Measurements from ENCODE around the gene BGN. TPM values are rescaled to one million over a fixed set of nuclear protein-coding genes. Genes with fewer than 3 reads are reported as not detected.

The BGN gene
- total and polyA plus RNA-seq, 10 of the 15 experiments (the other 5 are each of a cell fraction or from before 2014, with no cell fraction given): 0.06 to 0.18 (median 0.12) TPM; not detected in 7

GRCh38 chrX:153459986-153460385 is 34.8 kb upstream of the BGN start:
- Histone ChIP-seq H3K4me1 (ENCODE audit: control insufficient read depth, insufficient read depth, low read length) (no peaks in the 10 kb centered on the region), H4K20me1 (ENCODE audit: control insufficient read depth, insufficient read depth) (no peaks in the 10 kb centered on the region), H3K9ac (ENCODE audit: control insufficient read depth, insufficient read depth, low read length) (no peak overlapping the region), H3K9me3 (replicated peaks; ENCODE audit: control insufficient read depth, insufficient read depth, low read length) (no peaks in the 10 kb centered on the region), H3K4me3 (no peak overlapping the region), H3K36me3 (ENCODE audit: control insufficient read depth in 2 of 2, insufficient read depth in 2 of 2, low read length in 1 of 2) (peaks cover 0 to 2% of the 10 kb centered on the region in 2 experiments; a peak in 2 of 4 replicates), H3K79me2 (ENCODE audit: control insufficient read depth, insufficient read depth, low read length) (no peaks in the 10 kb centered on the region), H3K27me3 (replicated peaks in 1 of 2; ENCODE audit: control insufficient read depth in 2 of 2, insufficient read depth in 2 of 2, low read length in 1 of 2) (no peaks in the 10 kb centered on the region), H3K4me2 (ENCODE audit: control insufficient read depth, insufficient read depth) (no peak overlapping the region), H3K27ac (ENCODE audit: control insufficient read depth, insufficient read depth) (no peak overlapping the region), H2AFZ (ENCODE audit: control insufficient read depth, low read depth, low read length) (no peak overlapping the region)
- CTCF ChIA-PET: interaction anchor here (1.3 to 1.7 kb wide), 3 partner anchors 8 to 207 kb away, joined by 3 to 7 read pairs (median 4); no protein-coding TSS in a partner anchor
- RAD21 ChIA-PET (ENCODE audit: unreplicated experiment): no interaction called here
- intact Hi-C loops (cut with micrococcal nuclease; ENCODE audit: unreplicated experiment) (no loop called here), in situ Hi-C loops (cut with MboI) (no loop called here)
- DNase-seq (ENCODE audit: low read depth, low spot score): no peak
- SMC1A ChIA-PET (ENCODE audit: uncharacterized antibody, unreplicated experiment): no interaction called here
- FAIRE-seq: no peak
- POLR2A ChIA-PET: no interaction called here
- no TSS peak for BruUV-seq (replicated peaks)
- no peak for ATAC-seq
- TF ChIP-seq NR2F1 (conservative IDR thresholded peaks at IDR 0.05) (no peak), TCF3 (IDR thresholded peaks at IDR 0.05; ENCODE audit: borderline replicate concordance, insufficient read depth, low read depth, low read length) (no peak), NFYB (IDR thresholded peaks at IDR 0.05; ENCODE audit: insufficient read depth, low read depth, low read length) (no peak), BCL11A (IDR thresholded peaks at IDR 0.05; ENCODE audit: low read depth, low read length) (no peak), SIN3A (IDR thresholded peaks at IDR 0.05; ENCODE audit: low read depth, low read length) (no peak), TBL1XR1 (IDR thresholded peaks at IDR 0.05; ENCODE audit: low read depth, low read length) (no peak), ATF7 (IDR thresholded peaks at IDR 0.05; ENCODE audit: low read depth) (no peak), ZBTB40 (IDR thresholded peaks at IDR 0.05; ENCODE audit: borderline replicate concordance) (no peak), TCF7 (IDR thresholded peaks at IDR 0.05; ENCODE audit: borderline replicate concordance) (no peak)
- WGBS (ENCODE audit: insufficient coverage, insufficient replicate concordance, low lambda C conversion rate, missing lambda C conversion rate): 84% methylated on average over 4 of the region's 4 CpGs

All from GM12878 (cell line).